ENCODE data around the gene HOXA4.

The HOXA4 gene

DNA sequence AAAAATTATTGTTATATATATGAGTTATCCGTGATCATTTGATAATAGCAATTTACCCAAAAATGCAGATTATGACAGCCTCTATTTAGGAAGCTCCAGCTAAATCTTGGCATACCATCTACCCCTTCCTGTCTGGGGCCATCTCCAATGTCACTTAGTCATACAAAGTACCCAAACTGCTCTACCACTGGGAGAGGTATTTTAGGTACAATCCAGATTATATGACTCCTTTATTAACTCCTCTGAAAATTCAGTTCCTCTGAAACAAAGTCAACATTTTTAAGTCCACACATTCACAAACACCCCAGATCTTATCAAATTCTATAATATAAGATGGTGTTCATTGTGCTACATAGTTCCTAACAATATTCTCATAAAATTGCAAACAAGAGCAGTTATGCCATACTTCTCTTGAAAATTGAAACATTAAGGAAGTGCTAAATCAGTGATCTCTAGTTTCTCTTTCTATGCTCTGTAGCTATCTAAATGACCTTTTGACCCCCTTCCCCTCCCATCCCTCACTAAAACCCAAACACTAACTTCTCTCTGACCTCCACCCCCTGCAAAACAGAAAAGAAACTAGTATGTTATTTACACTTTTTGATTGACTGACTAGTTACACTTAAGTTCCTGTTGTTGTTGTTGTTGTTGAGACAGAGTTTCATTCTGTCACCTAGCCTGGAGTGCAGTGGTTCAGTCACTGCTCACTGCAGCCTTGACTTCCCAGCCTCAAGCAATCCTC, 51.2 kb downstream of the HOXA4 start:
- H3K79me2 ChIP-seq (ENCODE audit: insufficient read depth, low read length): no peaks in the 10 kb centered on the region
- H3K27me3 ChIP-seq (ENCODE audit: insufficient read depth, low read length, poor library complexity, severe bottlenecking): no peaks in the 10 kb centered on the region
- H2AFZ ChIP-seq (ENCODE audit: low read length): peak overlapping the region; percentile 71; the same call in 1 of the 2 replicates
- H3K9ac ChIP-seq (ENCODE audit: low read depth, low read length, poor library complexity, severe bottlenecking): no peak overlapping the region
- H3K4me1 ChIP-seq (ENCODE audit: insufficient read depth, low read length, poor library complexity, severe bottlenecking): peaks cover 4% of the 10 kb centered on the region
- no peaks in the 10 kb centered on the region for H4K20me1 ChIP-seq (ENCODE audit: insufficient read depth, low read length, poor library complexity, severe bottlenecking)
- no peaks in the 10 kb centered on the region for H3K9me3 ChIP-seq (ENCODE audit: insufficient read depth, low read depth, low read length)
- TF ChIP-seq EZH2phosphoT487 (IDR thresholded peaks at IDR 0.05; ENCODE audit: borderline replicate concordance): no peak
- TF ChIP-seq CTCF (conservative IDR thresholded peaks at IDR 0.05; ENCODE audit: low read length): no peak
- no peaks in the 10 kb centered on the region for H3K9me2 ChIP-seq (replicated peaks; ENCODE audit: low read depth, low read length)
- no peaks in the 10 kb centered on the region for H3K36me3 ChIP-seq (ENCODE audit: insufficient read depth, low read length)
- no peaks in the 10 kb centered on the region for H3F3A ChIP-seq (ENCODE audit: low read depth)
- no peak overlapping the region for H3K4me3 ChIP-seq (ENCODE audit: low read length, poor library complexity, severe bottlenecking)
- peak overlapping the region; percentile 17 for H3K4me2 ChIP-seq (ENCODE audit: low read depth, low read length, poor library complexity, severe bottlenecking)

DNA sequence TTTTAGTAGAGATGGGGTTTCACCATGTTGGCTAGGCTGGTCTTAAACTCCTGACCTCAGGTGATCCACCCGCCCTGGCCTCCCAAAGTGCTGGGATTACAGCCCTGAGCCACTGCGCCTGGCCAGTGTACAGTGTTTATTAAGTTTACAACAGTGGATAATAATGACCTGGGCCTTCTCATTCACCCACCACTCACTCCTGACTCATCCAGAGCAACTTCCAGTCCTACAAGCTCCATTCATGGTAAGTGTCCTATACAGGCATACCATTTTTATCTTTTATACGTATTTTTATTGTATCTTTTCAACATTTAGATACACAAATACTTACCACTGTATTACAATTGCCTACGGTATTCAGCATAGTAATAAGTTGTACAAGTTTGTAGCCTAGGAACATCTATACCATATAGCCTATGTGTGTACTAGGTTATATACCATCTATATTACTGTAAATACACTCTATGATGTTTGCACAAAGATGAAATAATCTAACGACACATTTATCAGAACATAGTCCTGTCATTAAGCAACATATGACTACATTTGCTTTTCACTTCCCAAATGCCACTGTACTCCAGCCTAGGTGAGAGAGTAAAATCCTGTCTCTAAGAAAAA, 51.8 kb downstream of the HOXA4 start:
- Histone ChIP-seq H3F3A (ENCODE audit: low read depth) (no peaks in the 10 kb centered on the region), H3K4me3 (ENCODE audit: low read length, poor library complexity, severe bottlenecking) (no peak overlapping the region), H3K9me3 (ENCODE audit: insufficient read depth, low read depth, low read length) (no peaks in the 10 kb centered on the region), H4K20me1 (ENCODE audit: insufficient read depth, low read length, poor library complexity, severe bottlenecking) (no peaks in the 10 kb centered on the region), H3K9me2 (replicated peaks; ENCODE audit: low read depth, low read length) (no peaks in the 10 kb centered on the region), H3K27me3 (ENCODE audit: insufficient read depth, low read length, poor library complexity, severe bottlenecking) (no peaks in the 10 kb centered on the region), H3K9ac (ENCODE audit: low read depth, low read length, poor library complexity, severe bottlenecking) (no peak overlapping the region), H3K36me3 (ENCODE audit: insufficient read depth, low read length) (no peaks in the 10 kb centered on the region), H3K79me2 (ENCODE audit: insufficient read depth, low read length) (no peaks in the 10 kb centered on the region), H3K4me2 (ENCODE audit: low read depth, low read length, poor library complexity, severe bottlenecking) (no peak overlapping the region), H3K4me1 (ENCODE audit: insufficient read depth, low read length, poor library complexity, severe bottlenecking) (peaks cover 4% of the 10 kb centered on the region), H2AFZ (ENCODE audit: low read length) (no peak overlapping the region)
- TF ChIP-seq CTCF (conservative IDR thresholded peaks at IDR 0.05; ENCODE audit: low read length) (no peak), EZH2phosphoT487 (IDR thresholded peaks at IDR 0.05; ENCODE audit: borderline replicate concordance) (no peak)

All from Loucy (cell line).